Adrenal gland (tissue), 12 donors: ENCODE data around the gene ARL11. TPM values are rescaled to one million over a fixed set of nuclear protein-coding genes. Genes with fewer than 3 reads are reported as not detected.
"Not testable (repeated sequence)": the region's sequence is repeated elsewhere in the genome, so short reads cannot be mapped to it uniquely, and the experiment has no call there.

Experiments used
- DNase-seq, 7 donors: peaks; one replicate each; pipeline ENCODE4 v3.0.0-alpha.2; 2019 to 2020
- H3K27ac ChIP-seq, 5 donors: fragments of 200-600 bp; sonication (generic) in 4 of 5; 1 replicate in 3 of 5; 2 replicates in 2 of 5; pipeline versions ENCODE4 v1.5.1 to v1.8.0; 2016 to 2020; ENCODE audit warnings: mild to moderate bottlenecking in 1 of 5
- H3K27me3 ChIP-seq: fragments of 200-600 bp; 2 replicates; pipeline ENCODE4 v1.8.0; 2021
- H3K36me3 ChIP-seq, 2 donors: fragments of 200-600 bp; replicated peaks in 1 of 2; 1 replicate in 1 of 2; 2 replicates in 1 of 2; pipeline versions ENCODE4 v1.5.1 to v1.8.0; 2018 to 2022
- H3K4me1 ChIP-seq, 2 donors: fragments of 200-600 bp; replicated peaks in 1 of 2; 1 replicate in 1 of 2; 2 replicates in 1 of 2; pipeline versions ENCODE4 v1.5.1 to v1.8.0; 2018 to 2021
- H3K4me3 ChIP-seq, 4 donors: fragments of 200-600 bp; sonication (generic) in 3 of 4; one replicate each; pipeline ENCODE4 v1.5.1; 2016 to 2018
- H3K9me3 ChIP-seq, 3 donors: fragments of 200-600 bp; sonication (generic) in 1 of 3; replicated peaks in 1 of 3; 1 replicate in 2 of 3; 2 replicates in 1 of 3; pipeline versions ENCODE4 v1.5.1 to v1.8.0; 2016 to 2021
- CTCF ChIP-seq, 6 experiments: fragments of 450-650 bp in 4 of 6; fragments of 200-600 bp in 2 of 6; sonication (generic) in 1 of 6; IDR thresholded peaks; 1 replicate in 5 of 6; 2 replicates in 1 of 6; pipeline versions ENCODE4 v1.5.1 to v1.8.0; 2016 to 2021; ENCODE audit warnings: antibody characterized with exemption in 6 of 6, mild to moderate bottlenecking in 2 of 6, moderate library complexity in 1 of 6
- POLR2A ChIP-seq, 2 donors: fragments of 450-650 bp; IDR thresholded peaks; one replicate each; pipeline ENCODE4 v1.6.1; 2017; ENCODE audit warnings: antibody characterized with exemption in 2 of 2, mild to moderate bottlenecking in 2 of 2, moderate library complexity in 1 of 2
- WGBS, 4 donors: extraction: QIAGEN DNeasy Blood & Tissue Kit in 2 of 4; methylation state at CpG; one replicate each; pipeline versions ENCODE4 v1.1.5 to v1.1.7; 2013 to 2017; 5-methylcytosine and 5-hydroxymethylcytosine counted together
- intact Hi-C, 2 donors: fragments of 100-400 bp; cut with DNase I; formaldehyde crosslinking; loops; one replicate each; pipeline versions ENCODE4 v1.14.1 to v1.15.0; 2022 to 2023
- polyA plus RNA-seq, 3 donors: library from polyadenylated mRNA; stranded (reverse); fragments of 200-250 nt in 2 of 3; fragments of 350-450 nt in 1 of 3; fragmentation: Illumina TruSeq in 1 of 3; extraction: RNeasy Lipid Tissue Mini Kit (QIAGEN cat#74804) in 1 of 3; gene quantifications; one replicate each; pipeline ENCODE4 v1.2.3, GENCODE V29; 2013 to 2014
- total RNA-seq, 9 donors: library from RNA; depleted of rRNA in 4 of 9; stranded (reverse); fragments of >200 nt in 4 of 9; fragments of 120-200 nt in 1 of 9; fragmentation: NEBNext Ultra II Directional in 1 of 9; extraction: Animal tissue kit (Norgen Biotek cat#: 25700) in 1 of 9; gene quantifications; one replicate each; pipeline versions ENCODE4 v1.1.0 to v1.2.4, GENCODE V29; 2013 to 2023
- donor health status: healthy with polysubstance abuse.
- donor health status: Bipolar disorder and iron deficiency.
- donor health status: DM: yes; HTN: yes; CAD: no.
- donor health status: DM: no; HTN: no; CAD: no.
- donor health status: DM: no; HTN: no; CAD: no.
- donor health status: DM: yes; HTN: yes; CAD: no.

Gene ARL11
- total and polyA plus RNA-seq, 12 donors: 0.18 to 2.9 (median 1.5) TPM

GRCh38 chr13:49584771-49585182 lies 43.5 kb upstream of the ARL11 start:
- peak overlapping the region; percentile 37 to 88 (median 62) for H3K4me3 ChIP-seq
- WGBS, 4 donors: 0 to 1% (median 1%) methylated on average over 16 of the region's 16 CpGs
- DNase-seq: peak in 1 of 7 donors; percentile 7
- no peak for TF ChIP-seq POLR2A (IDR thresholded peaks at IDR 0.05)
- TF ChIP-seq CTCF (IDR thresholded peaks at IDR 0.05): no peak
- H3K9me3 ChIP-seq: no peaks in the 10 kb centered on the region
- intact Hi-C loops: no loop called here
- H3K27ac ChIP-seq: peak overlapping the region in 4 of 5 donors; percentile 41 to 85 (median 78)
- peaks cover 0 to 19% of the 10 kb centered on the region in 2 donors for H3K4me1 ChIP-seq
- peaks cover 0 to 5% of the 10 kb centered on the region in 2 donors for H3K36me3 ChIP-seq
- H3K27me3 ChIP-seq: no peaks in the 10 kb centered on the region

- H3K36me3 ChIP-seq: no peaks in the 10 kb centered on the region
- 0 to 1% (median 0%) methylated on average over 14 to 87 of the region's 87 CpGs for WGBS, 4 donors
- H3K4me1 ChIP-seq: peaks cover 0 to 19% of the 10 kb centered on the region in 2 donors
- TF ChIP-seq POLR2A (IDR thresholded peaks at IDR 0.05) (peak; percentile 12 to 57), CTCF (IDR thresholded peaks at IDR 0.05) (no peak)
- DNase-seq: peak; percentile 60 to 75 (median 68)
- intact Hi-C loops: no loop called here
- peak within 1 kb of the TSS; percentile 37 to 88 (median 62) for H3K4me3 ChIP-seq
- H3K27ac ChIP-seq: peak within 1 kb of the TSS in 4 of 5 donors; percentile 41 to 85 (median 78)
- H3K9me3 ChIP-seq: no peaks in the 10 kb centered on the region
- H3K27me3 ChIP-seq: no peaks in the 10 kb centered on the region
These were observed 42.8 kb upstream of the ARL11 start, which contains the start of gene RCBTB1 for GRCh38 chr13:49585220-49586157. Gene RCBTB1, minus strand, starts transcription at chr13:49585558. Its CDS starts 18,279 bp downstream, at chr13:49567279.

- no peak overlapping the region for H3K4me3 ChIP-seq
- intact Hi-C loops: no loop called here
- WGBS, 4 donors: 75 to 87% (median 83%) methylated on average over 3 of the region's 3 CpGs
- peaks cover 0 to 19% of the 10 kb centered on the region in 2 donors for H3K4me1 ChIP-seq
- H3K36me3 ChIP-seq: no peaks in the 10 kb centered on the region
- TF ChIP-seq CTCF (IDR thresholded peaks at IDR 0.05): no peak
- TF ChIP-seq POLR2A (IDR thresholded peaks at IDR 0.05): no peak
- H3K27ac ChIP-seq: peak overlapping the region in 1 of 5 donors; percentile 31
- H3K27me3 ChIP-seq: no peaks in the 10 kb centered on the region
- DNase-seq: no peak
- H3K9me3 ChIP-seq: no peaks in the 10 kb centered on the region
These were observed 41.6 kb upstream of the ARL11 start for GRCh38 chr13:49586717-49587116.

- no peaks in the 10 kb centered on the region for H3K36me3 ChIP-seq
- peak overlapping the region in 1 of 5 donors; percentile 31 for H3K27ac ChIP-seq
- H3K27me3 ChIP-seq: no peaks in the 10 kb centered on the region
- no peaks in the 10 kb centered on the region for H3K9me3 ChIP-seq
- peaks cover 0 to 19% of the 10 kb centered on the region in 2 donors for H3K4me1 ChIP-seq
- 33 to 49% (median 47%) methylated on average over 2 of the region's 2 CpGs for WGBS, 4 donors
- H3K4me3 ChIP-seq: no peak overlapping the region
- DNase-seq: no peak
- intact Hi-C loops: no loop called here
- TF ChIP-seq POLR2A (IDR thresholded peaks at IDR 0.05) (no peak), CTCF (IDR thresholded peaks at IDR 0.05) (no peak)
These were observed 40.9 kb upstream of the ARL11 start for GRCh38 chr13:49587311-49587847.

- intact Hi-C loops, H3K4me3 ChIP-seq, H3K4me1 ChIP-seq, H3K36me3 ChIP-seq, H3K27ac ChIP-seq, H3K9me3 ChIP-seq, H3K27me3 ChIP-seq: not testable (repeated sequence)
- DNase-seq: peak in 1 of 7 donors; percentile 16
- 55 to 73% (median 64%) methylated on average over 3 of the region's 3 CpGs for WGBS, 4 donors
These were observed 37.6 kb upstream of the ARL11 start for GRCh38 chr13:49590714-49591113.

- H3K4me3 ChIP-seq, DNase-seq, intact Hi-C loops, H3K27ac ChIP-seq, H3K36me3 ChIP-seq, H3K27me3 ChIP-seq, H3K4me1 ChIP-seq, H3K9me3 ChIP-seq: not testable (repeated sequence)
- 78 to 94% (median 92%) methylated on average over 2 to 3 of the region's 4 CpGs; no CpG with 5 or more reads in 1 of the 4 donors for WGBS, 4 donors
These were observed 34.4 kb upstream of the ARL11 start for GRCh38 chr13:49593876-49594275.
